Inferior parietal cortex (tissue), 1 donor: ENCODE data around the gene PTPRM.

Experiments
- DNase-seq: peaks from one replicate; pipeline ENCODE4 v3.0.0-alpha.2; 2016; ENCODE audit errors: extremely low spot score

Gene PTPRM

GRCh38 chr18:7808992-7809391 is 241.9 kb downstream of the PTPRM start:
- no peak for DNase-seq

GRCh38 chr18:7809455-7809854 is 242.3 kb downstream of the PTPRM start:
- DNase-seq: no peak

GRCh38 chr18:7809978-7810377 is 242.9 kb downstream of the PTPRM start:
- DNase-seq: no peak

- no peak for DNase-seq
These were observed 245.4 kb downstream of the PTPRM start for GRCh38 chr18:7812431-7813063.

- no peak for DNase-seq
These were observed 246.0 kb downstream of the PTPRM start for GRCh38 chr18:7813131-7813530.

GRCh38 chr18:7814754-7815315 is 247.7 kb downstream of the PTPRM start:
- no peak for DNase-seq

GRCh38 chr18:7815787-7816186 is 248.7 kb downstream of the PTPRM start:
- DNase-seq: no peak

GRCh38 chr18:7817575-7818230 is 250.6 kb downstream of the PTPRM start:
- no peak for DNase-seq

GRCh38 chr18:7821784-7822183 is 254.7 kb downstream of the PTPRM start:
- no peak for DNase-seq

- peak; percentile 40 for DNase-seq
These were observed 255.6 kb downstream of the PTPRM start for GRCh38 chr18:7822435-7823331.

GRCh38 chr18:7824970-7825369 is 257.9 kb downstream of the PTPRM start:
- DNase-seq: no peak

GRCh38 chr18:7830468-7830867 is 263.4 kb downstream of the PTPRM start:
- DNase-seq: no peak

GRCh38 chr18:7839548-7839947 is 272.4 kb downstream of the PTPRM start:
- DNase-seq: no peak

- no peak for DNase-seq
These were observed 273.3 kb downstream of the PTPRM start for GRCh38 chr18:7840411-7840810.

GRCh38 chr18:7844017-7844416 is 276.9 kb downstream of the PTPRM start:
- DNase-seq: no peak

GRCh38 chr18:7844418-7844817 is 277.3 kb downstream of the PTPRM start:
- DNase-seq: no peak

- DNase-seq: no peak
These were observed 279.2 kb downstream of the PTPRM start for GRCh38 chr18:7846335-7846734.

GRCh38 chr18:7847357-7848053 is 280.4 kb downstream of the PTPRM start:
- no peak for DNase-seq

GRCh38 chr18:7848054-7848412 is 280.9 kb downstream of the PTPRM start:
- DNase-seq: no peak

GRCh38 chr18:7850446-7850845 is 283.3 kb downstream of the PTPRM start:
- no peak for DNase-seq

- DNase-seq: no peak
These were observed 287.9 kb downstream of the PTPRM start for GRCh38 chr18:7855028-7855427.

- DNase-seq: no peak
These were observed 288.6 kb downstream of the PTPRM start for GRCh38 chr18:7855671-7856070.
